Activated gamma-delta T cell treated with anti-CD3 and anti-CD28 coated beads, Interleukin-2, amount 50 U/mL, for 16 hours (primary cell): Measurements from ENCODE around the gene TDRD15.
"Not testable (repeated sequence)": the region's sequence is repeated elsewhere in the genome, so short reads cannot be mapped to it uniquely, and the experiment has no call there.

Experiments used
- DNase-seq: peaks from one replicate; pipeline ENCODE4 v3.0.0-alpha.2; 2020; ENCODE audit warnings: low read depth

TDRD15 gene

DNA sequence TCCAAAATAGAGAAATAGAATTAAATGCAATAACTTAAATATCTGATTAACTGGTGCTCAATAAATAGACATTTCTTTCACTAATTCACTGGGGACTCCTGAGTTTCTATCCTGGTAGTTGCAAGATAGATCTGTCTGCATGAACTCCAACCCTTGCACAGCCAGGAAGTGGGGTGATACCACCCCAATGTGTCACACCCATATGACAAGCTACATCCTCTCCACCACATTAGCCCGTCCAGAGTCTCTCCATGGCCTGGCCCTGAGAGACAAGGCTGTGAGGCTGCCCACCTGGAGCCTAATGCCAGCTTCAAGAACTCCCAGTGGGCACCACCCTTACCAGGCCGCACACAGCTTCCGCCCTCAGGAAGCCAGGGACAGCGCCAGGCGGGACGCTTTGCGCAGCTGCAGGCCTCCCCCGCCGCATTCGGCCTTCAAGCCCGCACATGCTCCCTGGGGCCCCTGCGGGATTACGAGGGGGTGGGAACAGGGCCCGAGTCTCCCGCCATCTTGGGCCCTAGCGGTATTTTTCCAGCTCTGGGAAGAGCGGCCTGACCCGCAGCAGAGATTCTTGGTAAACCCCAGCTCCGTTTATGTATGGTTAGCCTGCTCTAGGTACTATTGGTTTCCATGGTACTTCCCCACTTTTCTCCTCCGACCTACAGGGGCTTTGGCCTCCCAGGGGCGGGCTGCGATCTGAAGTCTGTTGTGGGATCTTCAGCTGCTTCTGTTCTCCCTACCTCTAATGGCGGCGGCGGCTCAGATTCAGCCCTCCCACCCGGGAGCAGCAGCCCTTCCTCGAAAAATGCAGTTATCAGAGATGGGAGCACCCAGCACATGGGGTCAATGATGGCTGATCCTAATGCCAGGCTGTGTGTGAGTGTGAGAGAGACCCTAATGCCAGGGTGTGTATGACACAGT, at the start of gene TDRD15:
TDRD15 (plus strand) TSS at position 496 of the 921 bp plus-strand sequence. CDS start 13,500 bp downstream, outside the sequence.
- no peak for DNase-seq

DNA sequence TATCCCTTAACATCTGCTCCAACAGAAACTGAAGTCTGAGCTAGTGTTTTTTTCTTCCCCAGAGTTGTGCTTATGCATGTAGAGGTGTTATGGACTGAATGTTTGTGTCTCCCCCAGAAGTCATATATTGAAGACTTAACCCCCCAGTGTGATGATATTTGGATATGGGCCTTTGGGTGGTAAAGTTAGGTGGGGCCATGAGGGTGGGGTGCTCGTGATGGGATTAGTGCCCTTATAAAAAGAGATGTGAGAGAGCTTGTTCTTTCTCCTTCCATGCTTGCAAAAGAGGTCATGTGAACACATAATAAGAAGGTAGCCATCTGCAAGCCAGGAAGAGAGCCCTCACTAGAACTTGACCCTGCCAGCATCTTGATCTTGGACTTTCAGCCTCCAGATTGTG, 45.5 kb upstream of the TDRD15 start:
- DNase-seq: no peak

- DNase-seq: no peak
Measured at GRCh38 chr2:21083482-21083881, 40.3 kb upstream of the TDRD15 start.

- no peak for DNase-seq
Measured at GRCh38 chr2:21084401-21084800, 39.4 kb upstream of the TDRD15 start.

DNA sequence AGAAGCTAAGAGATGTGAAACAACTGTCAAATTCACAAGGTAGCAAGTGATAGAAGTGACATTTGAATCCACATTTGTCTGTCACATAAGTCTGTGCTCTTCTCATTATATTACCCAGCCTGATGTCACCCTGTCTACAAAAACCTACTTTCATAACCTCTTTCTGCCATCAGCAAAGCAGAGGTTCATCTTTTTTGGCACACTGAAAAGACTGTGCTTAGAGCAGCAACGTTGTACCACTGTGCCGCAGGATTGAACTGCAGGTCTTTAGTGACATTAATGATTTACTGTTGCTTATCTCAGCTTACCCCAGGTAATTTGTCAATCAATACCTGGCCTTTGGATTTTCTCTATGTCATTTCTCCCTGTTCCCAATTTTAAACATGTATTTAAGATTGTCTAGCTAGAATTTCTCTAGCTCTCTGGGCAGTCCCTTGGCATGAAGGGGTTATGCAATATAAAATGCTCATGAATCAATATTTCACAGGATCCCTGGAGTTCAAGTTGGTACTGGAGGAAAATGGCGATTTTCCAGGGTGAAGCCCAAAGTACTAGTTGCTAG, 31.4 kb upstream of the TDRD15 start:
- no peak for DNase-seq

GRCh38 chr2:21095178-21095577, 28.6 kb upstream of the TDRD15 start:
- no peak for DNase-seq

DNA sequence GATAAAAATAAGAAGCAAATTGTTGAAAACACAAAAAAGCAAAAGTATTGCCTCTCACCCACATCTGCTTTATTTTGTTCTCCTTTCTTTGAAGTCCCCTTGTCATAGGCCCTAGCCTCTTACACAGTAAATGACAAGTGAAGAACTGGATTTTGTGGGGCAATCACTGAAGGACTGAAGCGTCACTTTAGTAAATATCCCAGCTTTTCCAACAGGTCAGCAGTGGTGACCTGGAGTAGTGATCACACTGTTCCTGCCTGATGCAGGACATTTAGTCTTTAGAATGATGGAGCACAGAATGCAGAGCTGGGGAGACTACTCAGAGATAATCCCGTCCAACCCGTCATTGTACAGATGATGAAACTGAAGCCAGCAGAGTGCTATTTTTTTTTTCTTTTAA, 28.1 kb upstream of the TDRD15 start:
- DNase-seq: no peak

DNA sequence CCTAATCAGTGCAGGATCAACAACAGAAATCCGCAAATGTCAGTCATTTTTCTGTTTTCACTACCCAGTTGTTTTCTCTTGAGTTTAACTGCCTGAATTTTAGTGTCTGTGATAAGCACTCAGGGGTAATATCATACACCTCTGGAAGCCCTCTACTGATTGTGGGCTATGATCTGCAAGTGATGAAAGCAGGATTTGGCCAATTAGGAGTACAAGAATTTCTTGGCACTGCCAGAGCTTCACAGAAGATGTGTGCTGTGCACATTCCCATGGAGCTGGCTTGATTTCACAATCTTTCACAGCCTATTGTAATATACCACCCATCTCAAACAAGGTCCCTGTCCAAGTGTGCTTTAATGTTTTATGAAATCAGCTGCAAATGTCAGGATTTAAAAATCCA, 27.3 kb upstream of the TDRD15 start:
- DNase-seq: no peak

DNA sequence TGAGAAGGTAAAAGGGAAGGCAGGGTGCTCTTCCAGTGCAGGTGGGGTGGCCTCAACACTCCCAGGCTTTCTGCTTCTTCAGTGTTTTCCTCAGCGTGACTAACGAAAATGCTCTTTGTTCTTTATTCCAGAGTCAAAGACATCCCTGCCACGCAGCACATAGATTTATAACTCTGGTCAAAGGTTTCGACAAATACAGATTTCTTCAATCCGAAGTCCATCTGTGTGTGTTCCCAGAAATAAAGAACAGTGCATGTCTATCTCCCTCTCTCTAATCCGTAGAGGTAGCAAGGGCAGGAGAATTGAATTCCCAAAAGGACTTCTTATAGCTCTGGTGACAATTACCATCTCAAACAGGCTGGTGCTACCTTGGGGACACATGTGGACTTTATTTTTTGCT, 26.4 kb upstream of the TDRD15 start:
- no peak for DNase-seq

- no peak for DNase-seq
Measured at GRCh38 chr2:21098294-21098693, 25.5 kb upstream of the TDRD15 start.

DNA sequence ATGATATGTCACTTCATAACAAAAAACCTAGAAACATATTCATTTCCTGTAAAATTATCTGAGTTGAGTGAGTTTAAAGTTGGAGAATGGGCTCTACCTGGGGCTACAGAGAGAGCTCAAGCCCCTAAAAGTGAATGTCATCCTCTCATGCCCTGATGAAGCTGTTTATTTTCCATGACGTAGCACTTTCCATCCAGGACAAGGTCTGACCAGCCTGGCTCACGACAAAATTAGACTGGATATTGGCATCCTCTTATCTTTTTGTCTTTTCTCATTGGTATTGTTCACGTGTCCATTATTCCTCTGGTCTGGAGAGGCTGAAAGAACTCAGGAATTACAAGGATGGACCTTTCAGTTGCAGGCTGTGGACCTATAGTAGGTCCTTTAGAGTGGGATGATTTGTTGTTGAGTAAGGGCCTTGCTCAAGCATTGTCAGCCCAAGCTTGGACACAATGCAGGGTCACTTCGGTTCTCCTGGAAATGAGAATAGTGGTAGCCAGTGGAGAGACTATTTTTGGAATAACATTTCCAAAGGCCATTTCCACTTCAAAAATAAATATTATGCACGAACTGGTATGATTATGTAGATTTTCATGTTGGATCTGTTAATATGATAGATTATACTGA, 24.4 kb upstream of the TDRD15 start:
- DNase-seq: no peak

- not testable (repeated sequence) for DNase-seq
Measured at GRCh38 chr2:21101514-21102155, 22.1 kb upstream of the TDRD15 start.

- DNase-seq: no peak
Measured at GRCh38 chr2:21102356-21102755, 21.4 kb upstream of the TDRD15 start.

DNA sequence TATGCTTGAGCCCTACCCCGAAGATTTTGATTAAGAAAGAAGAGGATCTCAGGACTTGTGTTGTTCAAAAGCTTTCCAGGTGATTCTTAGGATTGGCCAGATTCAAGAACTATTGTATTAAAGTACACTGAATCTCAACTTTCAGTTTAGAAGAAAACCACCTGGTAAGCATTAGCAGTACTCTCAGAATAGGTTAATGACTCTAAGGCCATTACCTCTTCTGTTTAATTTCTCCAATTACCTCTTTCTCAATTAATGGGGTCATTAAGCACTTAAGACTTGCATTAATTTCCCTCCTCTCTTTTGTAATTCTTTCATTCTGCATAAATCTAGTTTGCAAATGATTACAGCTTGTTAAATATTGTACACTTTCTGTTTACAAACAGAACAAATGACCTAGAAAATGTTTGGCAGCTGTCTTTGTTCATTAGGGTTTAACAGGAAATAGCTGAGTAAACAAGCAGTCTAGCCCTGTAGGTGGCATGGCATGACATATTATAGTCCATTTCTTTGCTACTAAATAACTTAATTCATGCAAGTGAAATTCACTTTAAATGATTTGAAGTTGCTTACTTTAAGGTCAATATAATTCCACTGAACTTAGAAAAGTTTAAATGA, 20.4 kb upstream of the TDRD15 start:
- DNase-seq: no peak

GRCh38 chr2:21104030-21104660, 19.6 kb upstream of the TDRD15 start:
- DNase-seq: no peak

GRCh38 chr2:21111012-21111411, 12.8 kb upstream of the TDRD15 start:
- no peak for DNase-seq

- no peak for DNase-seq
Measured at GRCh38 chr2:21117688-21118087, 6.1 kb upstream of the TDRD15 start.

DNA sequence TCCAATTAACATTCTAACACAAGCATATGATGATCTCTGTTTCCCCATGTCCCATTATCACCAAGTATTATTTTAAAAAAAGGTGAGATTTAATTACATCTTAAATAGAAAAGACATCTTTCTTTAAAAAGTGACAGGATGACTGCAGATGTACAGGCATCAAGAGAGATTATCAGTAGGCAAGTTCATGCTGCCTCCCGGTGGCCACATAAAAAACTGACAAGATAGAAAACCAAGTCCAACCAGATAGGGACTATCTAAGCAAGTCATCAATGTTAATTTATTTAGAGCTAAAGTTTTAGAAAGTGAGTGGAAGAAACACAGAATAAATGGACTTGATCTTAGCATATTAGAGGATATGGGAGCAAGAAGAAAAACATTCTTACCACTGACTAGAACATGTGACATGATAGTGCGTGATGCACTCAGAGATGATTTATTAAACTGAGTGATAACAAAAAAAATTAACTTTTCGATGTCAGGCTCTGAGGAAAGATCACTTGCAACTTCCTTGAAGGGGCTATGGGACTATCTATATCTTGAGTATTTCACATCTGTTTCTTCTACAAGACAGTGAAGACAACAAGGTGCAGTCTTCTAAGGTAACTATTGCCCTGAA, 5.4 kb upstream of the TDRD15 start:
- no peak for DNase-seq

DNA sequence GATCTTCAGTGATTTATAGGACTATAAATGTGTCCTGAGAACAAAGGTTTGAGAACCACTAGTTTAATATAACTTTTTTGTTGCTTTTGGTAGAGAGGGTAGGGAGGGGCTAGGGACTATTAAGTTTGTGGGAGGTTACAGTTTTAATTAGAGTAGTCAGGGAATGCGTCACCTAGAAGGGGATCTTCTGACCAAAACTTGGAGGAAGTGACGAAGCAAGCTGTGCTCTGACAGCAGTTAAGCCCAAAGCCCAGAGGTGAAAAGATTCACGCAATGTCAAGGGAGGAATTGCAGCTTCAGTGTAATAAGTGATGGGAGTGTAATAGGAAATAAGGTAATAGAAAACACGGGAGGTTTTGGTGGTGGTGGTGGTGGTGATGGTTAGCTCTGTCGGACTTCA, 8.1 kb downstream of the TDRD15 start:
- DNase-seq: no peak

DNA sequence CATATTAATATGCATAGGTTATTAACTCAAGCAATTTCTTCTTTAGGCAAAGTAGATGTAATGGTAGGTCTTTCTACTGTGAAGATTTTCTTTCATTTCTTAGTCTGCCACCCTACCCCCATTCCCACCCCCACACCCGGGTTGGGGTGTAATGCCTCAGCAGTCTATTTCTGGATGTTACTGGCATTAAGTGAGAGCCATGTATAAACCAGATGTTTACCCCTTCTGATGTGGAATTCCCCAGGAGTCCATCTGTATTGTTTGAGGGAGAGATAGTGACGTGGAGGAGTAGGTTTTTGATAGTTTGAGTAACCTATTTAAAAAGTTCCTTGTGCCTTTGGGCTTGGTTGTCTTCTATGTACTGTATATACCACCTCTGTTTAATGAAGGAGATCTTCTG, 11.8 kb downstream of the TDRD15 start:
- no peak for DNase-seq

DNA sequence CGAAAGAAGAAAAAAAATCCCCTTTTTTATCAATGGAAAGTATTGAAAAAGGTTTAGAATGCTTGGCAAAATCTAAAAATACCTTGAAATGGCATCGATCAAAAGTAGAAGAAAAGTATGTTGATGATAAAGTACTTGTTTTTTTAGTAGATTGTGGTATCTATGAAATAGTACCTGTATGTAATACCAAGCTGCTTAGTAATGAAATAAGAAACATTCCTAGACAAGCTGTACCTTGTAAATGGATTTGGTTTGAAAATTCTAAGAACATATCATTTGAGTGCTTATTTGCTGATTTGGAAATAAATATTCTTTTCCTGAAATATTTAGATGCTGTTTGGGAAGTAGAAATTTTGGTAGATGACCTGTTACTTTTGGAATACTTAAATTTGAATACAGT, 18.4 kb downstream of the TDRD15 start:
- no peak for DNase-seq
